Pancreas (tissue), 10 donors: ENCODE measurements around the gene ANKRD10. TPM values are rescaled to one million over a fixed set of nuclear protein-coding genes. Genes with fewer than 3 reads are reported as not detected.

ENCODE experiments used
- ATAC-seq, 4 donors: fragments of 200-7000 bp; cut with Tn5 transposase; one replicate each; pipeline versions ENCODE4 v1.8.0 to v1.9.1; 2020; ENCODE audit warnings: mild to moderate bottlenecking in 4 of 4, moderate library complexity in 4 of 4
- DNase-seq, 6 donors: peaks; one replicate each; pipeline ENCODE4 v3.0.0-alpha.2; 2020
- FAIRE-seq: peaks from 2 replicates; lab custom pipeline; 2012; peaks lifted over from hg19 to GRCh38; lab: Jason Lieb, UNC
- H3K27ac ChIP-seq, 4 donors: fragments of 200-600 bp; sonication (generic); 1 replicate in 3 of 4; 2 replicates in 1 of 4; pipeline versions ENCODE4 v1.5.0 to v1.8.0; 2020
- H3K27me3 ChIP-seq, 4 donors: fragments of 200-600 bp; one replicate each; pipeline ENCODE4 v1.8.0; 2021
- H3K36me3 ChIP-seq, 3 donors: fragments of 200-600 bp; sonication (generic) in 1 of 3; one replicate each; pipeline versions ENCODE4 v1.5.0 to v1.8.0; 2020 to 2021
- H3K4me1 ChIP-seq, 3 donors: fragments of 200-600 bp; one replicate each; pipeline ENCODE4 v1.8.0; 2021
- H3K4me3 ChIP-seq, 4 donors: fragments of 200-600 bp; sonication (generic) in 2 of 4; one replicate each; pipeline versions ENCODE4 v1.5.0 to v1.8.0; 2020 to 2021
- H3K9me3 ChIP-seq, 4 donors: fragments of 200-600 bp; one replicate each; pipeline ENCODE4 v1.8.0; 2021
- WGBS, 2 donors: extraction: QIAGEN DNeasy Blood & Tissue Kit; methylation state at CpG; one replicate each; pipeline ENCODE4 v1.1.7; 2013; 5-methylcytosine and 5-hydroxymethylcytosine counted together
- intact Hi-C, 3 donors: fragments of 100-400 bp; cut with DNase I; formaldehyde crosslinking; loops; one replicate each; pipeline versions ENCODE4 v1.11.1 to v1.14.2; 2022
- polyA plus RNA-seq, 2 donors: library from polyadenylated mRNA; stranded (reverse); fragments of 200-250 nt; gene quantifications; one replicate each; pipeline ENCODE4 v1.2.3, GENCODE V29; 2013
- total RNA-seq, 6 donors: library from RNA; stranded (reverse); fragmentation: NEBNext Ultra II Directional in 4 of 6; extraction: Animal tissue kit (Norgen Biotek cat#: 25700) in 4 of 6; gene quantifications; one replicate each; pipeline versions ENCODE4 v1.2.1 to v1.2.4, GENCODE V29; 2021 to 2023
- TF ChIP-seq, protein P1 (sequence below), 4 donors: fragments of 200-600 bp; sonication (generic) in 3 of 4; IDR thresholded peaks; one replicate each; pipeline versions ENCODE4 v1.5.0 to v1.8.0; 2021; ENCODE audit warnings: antibody characterized with exemption in 4 of 4
- donor health status: healthy with polysubstance abuse.
- donor health status: DM: no; HTN: no; CAD: no; lungs with moderate emphysema.
- donor health status: DM: no; HTN: no; CAD: no.
- donor health status: control.
- donor health status: control.
- donor health status: Bipolar disorder and iron deficiency.
- donor health status: DM: yes; HTN: yes; CAD: no.
- donor health status: DM: no; HTN: no; CAD: no.
- donor health status: DM: no; HTN: no; CAD: no.
- donor health status: DM: yes; HTN: yes; CAD: no.

Gene ANKRD10
- total and polyA plus RNA-seq, 8 donors: 37.6 to 138 (median 67.9) TPM

DNA sequence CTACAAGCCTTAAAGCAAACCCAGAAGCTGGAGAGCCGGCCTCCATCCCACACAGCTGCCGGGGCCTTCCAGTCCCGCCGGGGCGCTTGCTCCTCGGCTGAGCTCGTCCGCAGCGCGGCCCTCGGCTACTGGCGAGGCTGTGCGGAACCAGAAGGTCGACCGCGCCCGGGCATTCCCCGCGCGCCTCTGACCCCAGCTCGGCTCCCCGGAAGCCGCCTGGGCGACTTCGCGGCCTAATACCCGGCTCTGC lies 863 bp downstream of the ANKRD10 start:
- Histone ChIP-seq H3K36me3 (no peaks in the 10 kb centered on the region), H3K27ac (peak overlapping the region; percentile 94 to 100 (median 100)), H3K4me1 (peaks cover 28 to 47% (median 36%) of the 10 kb centered on the region in 3 donors), H3K9me3 (no peaks in the 10 kb centered on the region), H3K4me3 (peak overlapping the region; percentile 69 to 97 (median 84)), H3K27me3 (no peaks in the 10 kb centered on the region)
- TF ChIP-seq, protein P1, sequence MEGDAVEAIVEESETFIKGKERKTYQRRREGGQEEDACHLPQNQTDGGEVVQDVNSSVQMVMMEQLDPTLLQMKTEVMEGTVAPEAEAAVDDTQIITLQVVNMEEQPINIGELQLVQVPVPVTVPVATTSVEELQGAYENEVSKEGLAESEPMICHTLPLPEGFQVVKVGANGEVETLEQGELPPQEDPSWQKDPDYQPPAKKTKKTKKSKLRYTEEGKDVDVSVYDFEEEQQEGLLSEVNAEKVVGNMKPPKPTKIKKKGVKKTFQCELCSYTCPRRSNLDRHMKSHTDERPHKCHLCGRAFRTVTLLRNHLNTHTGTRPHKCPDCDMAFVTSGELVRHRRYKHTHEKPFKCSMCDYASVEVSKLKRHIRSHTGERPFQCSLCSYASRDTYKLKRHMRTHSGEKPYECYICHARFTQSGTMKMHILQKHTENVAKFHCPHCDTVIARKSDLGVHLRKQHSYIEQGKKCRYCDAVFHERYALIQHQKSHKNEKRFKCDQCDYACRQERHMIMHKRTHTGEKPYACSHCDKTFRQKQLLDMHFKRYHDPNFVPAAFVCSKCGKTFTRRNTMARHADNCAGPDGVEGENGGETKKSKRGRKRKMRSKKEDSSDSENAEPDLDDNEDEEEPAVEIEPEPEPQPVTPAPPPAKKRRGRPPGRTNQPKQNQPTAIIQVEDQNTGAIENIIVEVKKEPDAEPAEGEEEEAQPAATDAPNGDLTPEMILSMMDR (IDR thresholded peaks at IDR 0.05): no peak
- ATAC-seq: peak; percentile 4 to 17 (median 8)
- no peak for FAIRE-seq
- WGBS, 2 donors: 0 to 1% methylated on average over 27 of the region's 27 CpGs
- peak in 1 of 6 donors; percentile 91 for DNase-seq
- intact Hi-C loops: no loop called here

DNA sequence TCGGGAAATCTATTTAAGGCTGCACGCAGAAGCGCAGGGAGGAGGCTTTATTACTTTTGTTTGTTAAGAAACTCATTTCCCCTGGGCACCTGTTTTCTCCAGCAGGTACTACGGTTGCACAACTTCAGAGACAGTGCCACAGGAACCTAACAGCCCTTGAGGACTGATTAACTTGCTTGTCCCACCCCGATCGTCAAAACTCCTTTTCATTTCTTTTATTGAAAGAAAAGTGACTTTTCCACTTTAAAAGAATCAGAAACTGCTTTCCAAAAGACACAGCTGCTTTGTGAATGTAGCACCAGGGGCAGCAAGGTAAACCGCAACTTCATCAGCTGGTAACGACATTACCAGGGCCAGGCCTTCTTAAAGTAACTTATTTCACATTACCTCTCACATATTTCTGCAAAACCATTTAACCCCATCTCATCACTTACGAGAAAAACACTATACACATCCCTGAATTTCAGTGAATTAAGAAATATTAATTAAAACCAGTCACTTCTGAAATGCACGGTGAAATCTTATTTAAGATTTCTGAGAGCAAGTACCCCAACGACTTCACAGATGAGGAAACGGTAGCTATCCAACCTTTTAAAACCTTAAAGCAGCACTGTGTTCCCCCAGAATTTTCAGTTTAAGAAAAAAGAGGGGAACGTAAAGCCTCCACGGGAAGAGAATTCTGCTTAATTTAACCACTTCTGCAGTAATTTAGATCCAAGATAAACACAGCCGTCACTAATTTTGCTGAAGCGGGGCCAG lies 1.4 kb downstream of the ANKRD10 start:
- ATAC-seq (no peak), FAIRE-seq (no peak)
- 1% methylated on average over 16 of the region's 16 CpGs for WGBS, 2 donors

DNA sequence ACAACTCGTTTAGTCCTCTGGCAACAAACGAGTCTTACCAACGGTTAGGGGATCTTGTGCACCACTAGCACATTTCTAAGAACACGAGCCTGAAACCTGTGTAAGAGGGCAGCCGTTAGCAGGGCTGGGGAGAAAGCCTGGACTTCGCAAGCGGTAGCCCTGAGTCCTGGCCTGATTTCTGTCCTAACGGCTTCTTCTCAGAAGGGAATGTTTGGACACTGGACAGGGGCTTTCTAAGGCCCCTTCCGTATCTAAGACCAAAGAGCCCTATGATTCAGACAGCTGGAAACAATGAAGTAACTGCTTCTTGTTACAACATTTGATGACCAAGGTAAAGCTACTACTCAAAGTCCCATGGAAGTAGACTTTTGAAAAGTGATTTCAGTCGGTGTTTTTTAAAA lies 2.2 kb downstream of the ANKRD10 start:
- DNase-seq (no peak), ATAC-seq (no peak), FAIRE-seq (no peak)
- Histone ChIP-seq H3K4me3 (peak overlapping the region in 3 of 4 donors; percentile 69 to 97 (median 89)), H3K9me3 (no peaks in the 10 kb centered on the region), H3K4me1 (peaks cover 32 to 60% (median 49%) of the 10 kb centered on the region in 3 donors), H3K27me3 (no peaks in the 10 kb centered on the region), H3K27ac (peak overlapping the region in 3 of 4 donors; percentile 99 to 100 (median 100)), H3K36me3 (no peaks in the 10 kb centered on the region)
- 5 to 8% methylated on average over 10 of the region's 10 CpGs for WGBS, 2 donors
- intact Hi-C loops: no loop called here
- TF ChIP-seq, protein P1 (IDR thresholded peaks at IDR 0.05): no peak

More for the DNA sequence above, 1.4 kb downstream of the ANKRD10 start:
- no peaks in the 10 kb centered on the region for H3K36me3 ChIP-seq
- peak overlapping the region; percentile 69 to 97 (median 84) for H3K4me3 ChIP-seq
- no peaks in the 10 kb centered on the region for H3K9me3 ChIP-seq
- peaks cover 28 to 52% (median 41%) of the 10 kb centered on the region in 3 donors for H3K4me1 ChIP-seq
- TF ChIP-seq, protein P1 (IDR thresholded peaks at IDR 0.05): no peak
- intact Hi-C loops: no loop called here
- peak in 1 of 6 donors; percentile 37 for DNase-seq
- H3K27ac ChIP-seq: peak overlapping the region; percentile 94 to 100 (median 100)
- H3K27me3 ChIP-seq: no peaks in the 10 kb centered on the region

DNA sequence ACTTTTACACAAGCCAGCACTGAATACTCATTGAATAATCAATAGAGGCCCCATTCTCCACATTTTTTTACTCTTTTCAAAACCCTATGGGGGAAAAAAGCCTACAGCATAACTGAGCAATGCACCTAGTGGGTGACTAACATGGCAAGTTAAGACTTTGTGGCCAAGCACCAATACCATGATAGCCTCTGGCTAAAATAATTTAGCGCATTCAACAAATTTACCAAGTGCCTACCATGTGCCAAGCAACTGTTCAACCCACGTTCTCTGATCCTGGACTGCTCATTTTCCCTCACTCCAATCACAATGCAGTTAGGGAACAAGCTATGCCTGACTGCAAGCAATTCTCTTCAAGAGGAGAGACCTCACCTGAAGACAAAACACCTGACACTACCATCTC lies 3.0 kb downstream of the ANKRD10 start:
- Histone ChIP-seq H3K4me1 (peaks cover 35 to 60% (median 55%) of the 10 kb centered on the region in 3 donors), H3K4me3 (peak overlapping the region in 2 of 4 donors; percentile 69 to 89)
- no peak for ATAC-seq

More for the DNA sequence above, 3.0 kb downstream of the ANKRD10 start:
- intact Hi-C loops: no loop called here
- no peak for FAIRE-seq
- H3K9me3 ChIP-seq: no peaks in the 10 kb centered on the region
- peak overlapping the region in 2 of 4 donors; percentile 100 for H3K27ac ChIP-seq
- no peak for DNase-seq
- TF ChIP-seq, protein P1 (IDR thresholded peaks at IDR 0.05): no peak
- WGBS, 2 donors: 55 to 64% methylated on average over 2 of the region's 2 CpGs
- no peaks in the 10 kb centered on the region for H3K36me3 ChIP-seq
- no peaks in the 10 kb centered on the region for H3K27me3 ChIP-seq
